ENCODE measurements around the gene PRR35.

PRR35 gene

DNA sequence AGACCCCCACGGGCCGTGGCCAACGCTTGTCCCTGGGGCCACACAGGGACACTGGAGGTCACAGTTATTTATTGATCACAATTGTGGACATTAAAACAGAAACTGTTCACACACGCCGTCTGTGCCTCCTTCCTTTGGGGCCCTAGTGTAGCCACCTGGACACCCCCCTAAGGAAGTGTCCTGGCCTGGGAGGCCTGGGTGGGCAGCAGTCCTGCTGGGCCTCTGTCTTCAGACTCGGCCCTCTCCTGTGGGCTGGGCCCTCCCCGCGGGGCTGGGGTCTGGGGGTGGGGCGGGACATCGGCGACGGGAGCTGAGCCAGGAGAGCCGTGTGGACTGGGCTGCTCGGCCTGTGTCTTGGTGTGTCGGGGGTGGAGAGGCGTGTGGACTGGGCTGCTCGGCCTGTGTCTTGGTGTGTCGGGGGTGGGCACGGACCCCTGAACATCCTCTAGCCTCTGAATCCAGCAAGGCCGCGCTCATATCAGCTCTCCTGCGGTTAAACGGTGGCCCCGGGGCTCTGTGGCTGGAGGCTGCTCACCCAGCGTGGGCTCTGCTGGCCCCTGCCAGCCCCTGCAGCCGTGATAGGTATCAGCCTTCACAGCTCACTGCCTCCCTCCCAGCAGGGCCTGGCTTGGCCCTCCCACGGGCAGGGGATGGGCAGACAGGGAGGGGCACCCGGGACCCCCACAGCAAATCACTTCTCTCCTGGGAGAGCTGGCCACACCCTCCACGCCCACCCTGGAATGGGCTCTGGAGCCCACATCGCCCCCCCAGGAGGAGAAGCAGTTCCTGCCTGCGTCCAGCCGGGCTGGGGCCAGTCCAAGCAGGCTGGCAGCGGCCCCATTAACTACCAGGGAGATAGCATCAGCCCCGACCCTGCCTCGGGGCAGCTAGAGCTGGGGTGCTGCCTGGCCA is 5.5 kb downstream of the PRR35 start:
- no peak for DNase-seq

DNA sequence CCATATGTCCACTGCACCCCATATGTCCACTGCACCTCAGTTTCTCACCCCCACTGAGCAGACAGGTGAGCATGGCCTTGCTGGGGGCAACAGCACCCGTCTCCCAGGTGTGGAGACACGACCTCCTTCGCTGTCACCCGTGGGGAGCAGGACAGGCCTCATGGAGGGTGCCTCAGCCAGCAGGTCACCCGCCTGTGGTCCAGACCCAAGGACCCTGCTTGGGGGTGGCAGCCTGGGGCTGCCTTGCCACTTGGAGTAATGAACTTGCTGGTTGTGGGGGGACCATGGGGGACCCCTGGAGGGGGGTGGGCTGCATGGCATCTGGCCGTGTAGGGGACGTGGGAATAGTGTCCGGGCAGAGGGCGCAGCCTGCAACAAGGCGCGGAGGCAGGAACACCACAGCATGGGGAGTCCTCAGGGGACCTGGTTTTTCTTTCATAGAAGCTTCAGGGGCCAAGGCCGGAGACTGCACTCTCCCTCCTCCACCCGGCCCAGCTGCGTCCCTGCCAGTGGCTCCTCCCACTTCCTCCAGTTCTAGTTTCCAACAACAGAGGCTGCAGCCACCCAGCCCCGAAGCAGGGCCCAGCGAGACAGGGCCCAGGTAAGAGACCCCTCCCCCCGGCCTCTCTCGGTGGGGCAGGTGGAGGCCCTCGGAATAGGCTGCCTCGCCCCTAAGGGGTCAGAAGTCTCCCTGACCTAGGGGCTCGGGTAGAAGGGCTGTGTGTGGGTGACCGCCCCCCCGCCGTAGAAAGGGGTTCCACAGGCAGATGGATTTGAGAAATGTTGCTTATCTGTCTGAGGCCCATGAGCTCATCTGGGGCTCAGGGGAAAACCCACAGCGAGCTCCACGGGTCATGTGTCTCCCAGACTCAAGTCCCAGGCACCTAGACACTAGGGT is 6.5 kb downstream of the PRR35 start, which contains the start of gene NHLRC4:
NHLRC4 (plus strand) TSS at position 531 of the 898 bp plus-strand sequence. CDS start 1,043 bp downstream, outside the sequence.
- peak; percentile 54 to 77 (median 64) for DNase-seq

DNA sequence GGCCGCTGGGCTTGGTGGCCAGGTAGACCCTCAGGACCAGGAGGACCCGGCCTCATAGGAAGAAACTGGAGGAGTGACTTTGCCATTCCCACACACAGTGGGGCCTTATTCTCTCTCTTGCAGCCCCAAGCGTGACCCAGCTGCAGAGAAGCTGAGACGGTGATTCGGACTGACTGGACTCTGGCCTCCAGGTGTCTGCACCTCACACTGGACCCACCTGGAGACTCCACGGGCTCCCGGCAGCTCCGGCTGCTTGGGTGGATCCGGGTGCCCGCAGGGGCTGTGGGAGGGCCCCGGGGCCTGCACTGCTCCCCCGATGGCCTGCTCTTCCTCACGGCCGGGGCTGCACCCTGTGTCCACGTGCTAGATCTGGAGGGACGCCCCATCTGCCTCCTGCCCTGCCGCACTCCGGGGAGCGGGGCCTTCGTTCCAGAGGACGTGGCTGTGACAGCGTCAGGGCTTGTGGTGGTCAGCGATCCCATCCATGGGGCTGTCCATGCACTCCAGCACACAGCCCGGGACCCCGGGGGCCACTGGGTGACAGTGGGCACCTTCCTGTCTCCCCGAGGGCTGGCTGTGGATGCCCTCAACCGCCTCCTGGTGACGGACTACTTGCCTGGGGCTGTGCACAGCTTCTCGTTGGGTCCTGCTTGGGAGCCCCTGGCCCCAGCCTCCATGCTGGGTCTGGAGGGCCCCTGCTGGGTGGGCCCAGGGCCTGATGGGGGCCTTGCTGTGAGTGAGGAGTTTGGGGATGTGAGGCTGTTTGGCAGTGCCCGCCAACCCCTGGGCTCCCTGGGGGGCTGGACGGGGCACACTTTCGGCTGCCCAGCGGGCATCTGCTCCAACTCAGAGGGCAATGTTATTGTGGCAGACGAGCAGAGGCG is 7.4 kb downstream of the PRR35 start:
- DNase-seq: no peak

DNA sequence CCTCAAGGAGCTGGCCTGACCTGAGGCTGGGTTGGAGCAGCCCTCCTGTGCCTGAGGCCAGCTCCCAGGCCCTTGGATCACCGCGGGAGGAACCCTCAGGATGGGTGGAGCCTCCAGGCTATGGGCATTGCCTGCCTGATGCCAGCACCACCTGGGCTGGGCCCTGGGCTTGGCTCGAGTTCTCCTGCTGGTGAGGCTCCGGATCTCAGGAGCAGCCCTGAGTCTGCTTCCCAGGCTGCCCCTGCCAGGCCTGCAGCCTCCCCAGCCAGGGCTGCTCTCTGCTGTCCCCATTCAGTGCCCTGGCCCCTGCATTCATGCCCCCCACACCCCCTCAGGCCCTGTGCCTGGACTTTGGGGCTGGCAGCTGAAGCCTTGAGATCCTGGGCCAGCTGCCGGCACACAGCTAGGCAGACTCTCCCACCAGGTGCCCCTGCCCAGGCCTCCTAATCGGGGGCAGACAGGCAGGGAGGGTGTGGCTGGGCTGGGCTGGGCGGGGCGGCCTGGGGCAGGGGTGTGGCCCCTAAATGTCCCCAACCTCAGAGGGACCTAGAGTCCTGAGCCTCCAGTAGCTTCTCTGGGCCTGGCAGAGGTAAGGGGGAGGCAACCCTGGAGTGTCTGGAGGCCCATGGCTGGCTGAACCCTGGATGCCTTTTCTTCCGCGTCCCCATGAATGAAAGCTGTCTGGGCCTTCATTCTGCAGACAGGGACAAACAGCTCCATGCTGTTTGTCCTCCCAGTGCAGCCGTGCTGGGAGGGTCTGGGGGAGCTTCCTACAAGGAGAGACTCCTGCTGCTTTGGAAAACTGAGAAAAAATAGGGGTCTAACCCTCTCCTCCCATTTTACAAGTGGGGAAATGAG is 8.4 kb downstream of the PRR35 start:
- DNase-seq: no peak

DNA sequence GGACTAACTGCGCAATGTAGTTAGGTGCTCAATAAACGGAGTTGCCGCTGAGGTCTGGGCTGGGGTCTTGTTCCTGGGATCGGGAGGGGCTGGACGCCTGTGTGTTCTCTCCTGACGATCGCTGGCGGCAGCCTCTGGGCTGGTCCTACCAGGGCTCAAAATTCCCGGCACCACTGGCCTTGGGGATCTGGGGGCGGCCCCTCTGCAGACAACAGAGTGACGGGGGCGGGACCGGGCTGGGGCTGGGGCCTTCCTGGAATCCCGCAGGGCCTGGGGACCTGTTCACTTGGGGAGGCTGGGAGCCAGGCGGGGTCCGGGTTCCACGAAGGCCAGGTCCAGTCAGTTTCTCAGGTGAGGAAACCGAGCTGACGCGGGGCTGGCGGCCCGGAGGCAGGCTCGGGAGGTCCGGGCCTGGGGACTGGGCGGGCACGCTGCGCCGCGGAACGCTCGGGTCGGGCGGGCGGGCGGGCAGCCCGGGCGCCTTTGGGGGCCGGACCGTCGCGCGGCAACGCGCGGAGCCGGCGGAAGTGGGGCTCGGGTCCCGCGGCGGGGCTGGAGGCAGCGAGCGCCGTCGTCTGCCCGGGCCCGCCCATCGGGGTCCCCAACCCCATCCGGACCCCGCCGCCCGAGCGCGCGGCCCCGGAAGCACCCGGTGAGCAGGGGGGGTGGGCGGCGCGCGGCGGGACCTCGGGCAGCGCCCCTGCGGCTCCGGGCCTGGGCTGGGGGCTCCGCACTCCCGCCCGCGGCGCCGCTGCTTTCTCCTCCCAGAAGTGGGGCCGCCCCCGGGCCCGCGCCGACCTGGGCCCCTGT is 9.5 kb downstream of the PRR35 start, which contains the start of gene PIGQ:
PIGQ (plus strand) TSS at position 524 of the 810 bp plus-strand sequence. CDS start 4,107 bp downstream, outside the sequence.
- DNase-seq: peak; percentile 60 to 87 (median 75)

DNA sequence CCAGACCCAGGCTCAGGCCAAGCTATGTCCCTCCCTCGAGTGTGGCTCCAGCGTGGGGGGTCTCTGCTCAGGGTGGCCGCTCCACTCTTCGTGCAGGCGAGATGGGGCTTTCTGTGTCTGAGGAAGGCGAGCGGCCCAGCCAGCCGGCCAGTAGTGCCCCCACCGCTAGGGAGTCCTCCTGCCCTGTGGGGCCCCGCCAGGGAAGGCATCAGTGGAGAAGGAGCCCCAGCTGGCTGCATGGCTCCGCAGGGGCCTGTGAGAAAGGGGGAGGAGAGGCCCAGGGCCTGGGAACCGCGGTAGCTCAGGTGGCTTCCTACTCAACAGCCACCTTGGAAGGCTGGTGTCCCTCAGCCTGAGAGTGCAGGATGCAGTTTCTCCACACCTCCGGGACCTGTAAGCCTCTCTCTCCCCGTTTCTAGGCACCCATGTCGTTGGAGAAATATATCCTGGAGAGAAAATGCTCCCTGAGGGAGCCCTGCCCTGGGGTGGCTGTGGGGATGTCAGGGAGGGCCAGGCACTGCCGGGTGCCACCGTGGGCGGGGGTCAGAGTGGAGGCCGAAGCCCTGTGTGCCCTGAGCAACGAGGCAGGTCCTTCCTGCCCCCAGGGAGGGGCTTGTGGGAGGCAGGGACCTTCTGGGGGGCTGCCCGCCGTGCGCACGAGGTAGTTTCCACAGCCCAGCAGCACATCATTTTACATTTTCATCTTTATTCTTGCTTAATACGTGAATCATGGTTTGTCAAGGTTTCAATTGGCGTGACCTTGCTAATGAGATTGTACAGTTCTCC is 12.9 kb downstream of the PRR35 start:
- DNase-seq: no peak

DNA sequence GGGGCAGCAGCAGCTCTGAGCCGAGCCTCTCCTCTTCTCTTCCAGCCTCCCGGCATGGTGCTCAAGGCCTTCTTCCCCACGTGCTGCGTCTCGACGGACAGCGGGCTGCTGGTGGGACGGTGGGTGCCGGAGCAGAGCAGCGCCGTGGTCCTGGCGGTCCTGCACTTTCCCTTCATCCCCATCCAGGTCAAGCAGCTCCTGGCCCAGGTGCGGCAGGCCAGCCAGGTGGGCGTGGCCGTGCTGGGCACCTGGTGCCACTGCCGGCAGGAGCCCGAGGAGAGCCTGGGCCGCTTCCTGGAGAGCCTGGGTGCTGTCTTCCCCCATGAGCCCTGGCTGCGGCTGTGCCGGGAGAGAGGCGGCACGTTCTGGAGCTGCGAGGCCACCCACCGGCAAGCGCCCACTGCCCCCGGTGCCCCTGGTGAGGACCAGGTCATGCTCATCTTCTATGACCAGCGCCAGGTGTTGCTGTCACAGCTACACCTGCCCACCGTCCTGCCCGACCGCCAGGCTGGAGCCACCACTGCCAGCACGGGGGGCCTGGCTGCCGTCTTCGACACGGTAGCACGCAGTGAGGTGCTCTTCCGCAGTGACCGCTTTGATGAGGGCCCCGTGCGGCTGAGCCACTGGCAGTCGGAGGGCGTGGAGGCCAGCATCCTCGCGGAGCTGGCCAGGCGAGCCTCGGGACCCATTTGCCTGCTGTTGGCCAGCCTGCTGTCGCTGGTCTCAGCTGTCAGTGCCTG is 14.0 kb downstream of the PRR35 start:
- no peak for DNase-seq

DNA sequence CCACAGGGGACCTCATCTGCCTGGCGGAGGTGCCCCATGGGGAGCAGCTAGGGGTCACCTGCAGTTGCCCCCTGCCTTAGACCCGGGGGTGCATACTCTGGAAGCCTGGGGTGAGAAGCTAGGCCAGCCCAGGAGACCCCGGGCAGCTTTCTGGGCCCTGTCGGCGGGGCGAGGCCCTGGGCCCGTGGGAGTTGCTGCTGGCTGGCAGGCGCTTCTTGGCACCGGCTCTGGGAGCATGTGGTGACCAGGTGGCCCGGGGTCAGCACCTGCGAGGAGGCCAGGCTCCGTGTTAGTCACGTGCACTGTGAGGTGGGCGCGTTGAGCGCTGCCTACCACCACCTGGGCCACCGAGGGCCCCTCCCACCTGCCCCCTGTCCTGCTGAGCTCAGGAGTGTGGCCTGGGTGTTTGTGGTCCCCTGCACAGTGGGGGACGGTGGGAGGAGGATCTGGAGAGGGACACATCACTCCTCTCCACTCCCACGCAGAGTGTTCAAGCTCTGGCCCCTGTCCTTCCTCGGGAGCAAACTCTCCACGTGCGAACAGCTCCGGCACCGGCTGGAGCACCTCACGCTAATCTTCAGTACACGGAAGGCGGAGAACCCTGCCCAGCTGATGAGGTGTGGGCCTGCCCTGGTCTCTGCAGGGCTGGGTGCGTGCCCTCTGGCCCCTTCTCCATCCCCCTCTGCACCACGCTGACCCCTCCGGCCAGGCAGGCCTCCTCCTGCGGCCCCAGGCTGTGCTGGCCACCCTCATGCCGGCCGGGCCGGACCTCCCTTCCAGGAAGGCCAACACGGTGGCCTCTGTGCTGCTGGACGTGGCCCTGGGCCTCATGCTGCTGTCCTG is 15.4 kb downstream of the PRR35 start:
- DNase-seq: no peak

DNA sequence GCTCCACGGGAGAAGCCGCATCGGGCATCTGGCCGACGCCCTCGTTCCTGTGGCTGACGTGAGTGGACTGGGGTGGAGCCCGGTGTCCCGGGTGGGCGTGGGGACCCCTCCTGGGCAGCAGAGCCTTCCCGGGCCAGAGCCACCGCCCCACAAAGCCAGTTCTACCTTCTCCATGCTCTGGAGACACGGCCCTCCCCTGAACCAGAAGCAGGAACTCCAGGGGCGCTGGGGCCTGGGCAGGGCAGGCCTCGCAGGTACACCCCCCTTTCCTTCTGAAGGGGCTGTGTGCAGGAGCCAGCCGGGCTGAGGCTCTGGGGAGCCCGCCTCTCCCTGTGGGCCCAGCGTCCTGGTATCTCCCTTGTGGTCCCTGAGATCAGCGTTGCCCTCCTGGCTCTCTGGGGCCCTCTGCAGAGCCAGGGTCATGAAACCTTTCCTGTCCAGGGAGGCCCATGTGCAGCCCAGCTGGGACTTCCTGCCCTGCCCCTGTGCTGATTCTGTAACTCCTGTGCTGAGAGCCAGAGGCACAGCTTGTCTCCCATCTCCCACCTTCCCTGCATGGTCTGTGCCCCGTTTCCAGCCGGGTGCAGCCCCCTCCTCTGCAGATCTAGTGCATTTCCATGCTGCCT is 16.1 kb downstream of the PRR35 start:
- no peak for DNase-seq

DNA sequence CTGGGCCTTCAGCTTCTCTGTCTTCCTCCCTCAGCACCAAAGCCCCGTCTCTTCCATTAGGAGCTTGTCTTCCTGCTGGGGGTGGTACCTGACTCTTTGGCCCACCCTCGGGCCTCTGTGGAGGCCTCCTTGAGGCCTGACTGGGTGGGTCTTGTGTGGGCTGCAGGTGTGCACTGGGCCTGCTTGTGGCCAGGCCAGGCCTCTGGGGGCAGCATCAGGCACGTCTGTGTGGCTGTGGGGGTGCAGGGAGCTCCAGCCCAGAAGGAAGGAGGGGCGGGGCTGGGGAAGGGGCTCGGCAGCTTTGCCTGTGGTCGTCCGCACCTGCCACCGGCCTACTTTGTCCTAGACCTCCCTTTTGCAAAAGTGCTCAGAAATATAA is 16.6 kb downstream of the PRR35 start:
- DNase-seq: no peak

DNA sequence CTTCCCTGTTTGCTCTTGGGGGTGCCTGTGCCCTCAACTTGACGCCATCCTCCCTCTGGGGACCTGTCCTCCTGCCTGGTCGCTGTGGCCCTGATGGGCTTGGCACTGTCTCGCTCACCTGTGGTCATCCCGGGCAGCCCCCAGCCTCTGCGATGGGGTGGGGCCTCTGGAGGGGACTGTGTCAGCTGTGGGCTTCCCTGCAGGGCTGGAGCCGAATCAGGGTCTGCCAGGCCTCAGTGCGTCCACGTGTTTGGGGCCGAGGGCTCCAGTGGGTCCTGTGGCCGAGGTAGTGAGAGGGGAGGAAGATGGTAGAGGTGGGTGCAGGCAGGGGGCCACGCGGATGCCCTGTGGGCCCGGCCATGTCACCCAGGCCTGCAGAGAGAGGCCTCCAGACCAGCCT is 17.6 kb downstream of the PRR35 start:
- DNase-seq: no peak

DNA sequence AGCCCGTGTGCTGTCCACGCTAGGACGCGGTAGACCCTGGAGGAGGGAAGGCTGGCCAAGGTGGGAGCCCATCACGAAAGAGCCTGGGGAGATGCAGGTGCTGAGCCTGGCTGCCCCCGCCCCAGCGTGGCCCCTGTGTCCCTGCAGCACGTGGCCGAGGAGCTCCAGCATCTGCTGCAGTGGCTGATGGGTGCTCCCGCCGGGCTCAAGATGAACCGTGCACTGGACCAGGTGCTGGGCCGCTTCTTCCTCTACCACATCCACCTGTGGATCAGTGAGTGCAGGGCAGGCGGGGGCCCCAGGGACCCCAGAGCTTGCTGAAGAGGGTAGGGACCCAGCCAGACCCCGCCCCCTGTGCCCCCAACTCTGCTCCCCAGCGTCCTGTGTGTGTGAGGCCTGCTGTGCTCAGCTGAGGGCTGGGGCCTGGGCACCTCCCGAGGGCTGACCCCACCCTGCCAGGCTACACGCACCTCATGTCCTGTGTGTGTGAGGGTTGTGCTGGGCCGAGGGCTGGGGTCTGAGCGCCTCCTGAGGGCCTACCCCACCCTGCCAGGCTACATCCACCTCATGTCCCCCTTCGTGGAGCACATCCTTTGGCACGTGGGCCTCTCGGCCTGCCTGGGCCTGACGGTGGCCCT is 18.2 kb downstream of the PRR35 start:
- DNase-seq: no peak

DNA sequence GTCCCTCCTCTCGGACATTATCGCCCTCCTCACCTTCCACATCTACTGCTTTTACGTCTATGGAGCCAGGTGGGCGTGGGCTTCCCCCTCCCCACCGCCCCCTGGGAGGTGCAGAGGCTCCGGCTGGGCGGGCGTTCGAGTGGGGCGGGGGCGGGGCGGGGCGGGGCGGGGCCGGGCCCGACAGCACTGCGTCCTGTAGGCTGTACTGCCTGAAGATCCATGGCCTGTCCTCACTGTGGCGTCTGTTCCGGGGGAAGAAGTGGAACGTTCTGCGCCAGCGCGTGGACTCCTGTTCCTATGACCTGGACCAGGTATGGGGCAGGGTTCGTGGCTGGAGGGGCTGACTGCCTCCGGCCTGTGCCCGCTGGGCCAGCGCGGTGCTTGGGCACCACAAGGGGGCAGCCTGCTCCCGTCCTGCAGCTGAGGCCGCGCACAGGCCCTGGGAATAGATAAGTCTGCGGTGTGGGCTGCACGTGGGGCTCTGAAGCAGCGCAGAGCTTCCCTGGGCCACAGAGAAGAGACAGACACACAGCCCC is 18.7 kb downstream of the PRR35 start:
- DNase-seq: peak; percentile 80 to 94 (median 88)

DNA sequence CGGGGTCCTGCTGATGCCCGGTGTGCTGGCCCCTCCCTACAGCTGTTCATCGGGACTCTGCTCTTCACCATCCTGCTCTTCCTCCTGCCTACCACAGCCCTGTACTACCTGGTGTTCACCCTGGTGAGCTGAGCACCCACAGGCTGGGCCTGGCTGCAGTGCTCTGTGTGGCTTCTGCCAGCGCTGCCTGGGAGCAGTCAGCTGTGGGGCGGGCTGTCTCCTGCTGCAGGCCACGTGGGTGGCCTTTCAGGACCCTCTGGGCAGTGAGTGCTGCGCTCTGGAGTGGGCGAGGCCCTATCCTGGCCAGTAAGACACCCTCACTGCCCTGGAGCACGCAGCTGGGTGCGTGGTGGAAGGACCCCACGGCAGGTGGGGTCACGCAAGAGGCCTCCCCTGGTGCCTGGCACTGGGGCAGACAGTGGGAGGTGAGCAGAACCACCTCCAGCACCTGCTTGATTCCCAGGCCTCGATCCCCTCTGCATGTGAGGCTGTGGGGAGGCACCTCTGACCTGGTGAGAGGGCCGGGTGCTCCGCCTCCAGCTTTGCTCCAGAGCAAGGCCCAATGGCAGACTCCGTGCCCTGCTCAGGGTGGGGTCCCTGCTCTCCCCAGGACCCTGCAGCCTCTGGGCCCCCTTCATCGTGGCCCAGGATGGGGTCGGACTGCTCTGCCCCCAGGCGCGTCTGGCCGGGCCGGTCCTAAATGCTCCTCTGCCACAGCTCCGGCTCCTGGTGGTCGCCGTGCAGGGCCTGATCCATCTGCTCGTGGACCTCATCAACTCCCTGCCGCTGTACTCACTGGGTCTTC is 20.1 kb downstream of the PRR35 start:
- DNase-seq: no peak

DNA sequence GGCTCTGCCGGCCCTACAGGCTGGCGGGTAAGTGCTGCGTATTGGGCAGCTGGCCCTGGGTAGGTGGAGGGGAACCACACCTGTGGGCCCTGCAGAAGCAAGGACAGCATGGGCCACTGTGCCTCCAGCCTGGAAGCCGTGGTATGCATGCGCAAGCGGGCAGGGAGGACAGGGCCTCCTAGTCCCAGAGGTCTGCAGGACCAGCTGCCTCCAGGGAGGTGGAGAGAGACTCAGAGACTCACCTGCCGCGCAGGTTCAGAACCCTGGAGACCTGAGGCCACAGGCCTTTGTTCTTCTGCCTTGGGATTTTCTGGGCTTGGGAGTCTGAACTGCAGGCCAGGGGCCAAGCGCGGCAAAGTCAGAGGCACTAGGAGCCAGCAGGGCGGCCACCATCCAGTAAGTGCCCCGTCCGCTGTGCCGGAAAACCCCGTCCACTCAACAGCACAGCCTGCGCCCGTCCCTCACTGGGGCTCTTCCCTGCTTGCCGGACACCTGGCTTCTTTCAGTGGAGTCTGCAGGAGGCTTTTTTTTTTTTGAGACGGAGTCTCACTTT is 20.8 kb downstream of the PRR35 start:
- DNase-seq: no peak
